ENCODE measurements around the gene DENND6B. TPM values are rescaled to one million over a fixed set of nuclear protein-coding genes. Genes with fewer than 3 reads are reported as not detected.
A peak's percentile ranks its signal among the peaks of the same experiment; 100 is the strongest.

DENND6B gene
- total and polyA plus RNA-seq, 2 of the 13 experiments (the other 11 are each of a cell fraction or from before 2014, with no cell fraction given), result 0.95 to 3.8 TPM

DNA sequence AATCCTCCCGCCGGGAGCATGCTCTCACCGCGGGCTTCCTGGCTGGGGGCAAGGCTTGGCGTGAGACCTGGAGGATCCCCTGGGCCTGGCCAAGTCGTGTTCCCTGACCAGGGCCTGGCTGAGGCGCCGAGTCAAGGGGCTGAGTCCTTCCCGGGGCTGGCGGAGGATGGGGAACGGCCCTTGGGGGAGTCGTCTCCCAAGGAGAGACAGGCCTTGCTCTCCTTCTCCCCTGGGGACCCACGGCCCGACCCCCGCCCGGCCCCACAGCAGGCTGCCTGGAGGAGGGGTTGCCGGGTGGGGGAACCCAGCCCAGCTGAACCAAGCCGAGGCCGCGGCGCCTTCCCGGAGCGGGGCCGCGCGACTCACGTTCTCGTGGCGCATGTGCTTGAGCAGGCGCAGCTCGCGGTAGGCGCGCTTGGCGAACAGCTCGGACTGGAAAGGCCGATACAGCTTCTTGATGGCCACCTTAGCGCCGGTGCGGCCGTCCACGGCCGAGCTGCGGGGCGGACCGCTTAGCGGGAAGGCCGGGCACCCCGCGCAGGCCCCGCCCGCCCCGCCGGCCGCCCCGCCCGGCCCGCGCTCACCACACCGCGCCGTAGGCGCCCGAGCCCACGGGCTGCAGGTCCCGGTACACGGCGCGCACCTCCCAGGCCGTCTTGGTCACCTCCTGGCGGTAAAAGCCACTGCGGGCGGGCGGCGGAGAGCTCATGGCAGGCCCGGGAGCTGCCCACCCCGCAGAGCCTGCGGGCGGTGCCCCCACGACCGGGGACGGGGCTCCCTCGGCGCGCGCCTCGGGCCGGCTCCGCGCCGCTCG, 65.8 kb downstream of the DENND6B start (continued):
- no peak for TF ChIP-seq ZNF329 (CRISPR knock-in tag; IDR thresholded peaks at IDR 0.05; ENCODE audit: low read depth)
- TF ChIP-seq BHLHE40 (IDR thresholded peaks at IDR 0.05; ENCODE audit: low read length), result 0 out of 2 replicates have a peak, but pooled peaks have one; percentile 17
- TF ChIP-seq ZNF775 (CRISPR knock-in tag; IDR thresholded peaks at IDR 0.05; ENCODE audit: borderline replicate concordance), result no peak
- no peak for TF ChIP-seq ZNF24 (IDR thresholded peaks at IDR 0.05)
- TF ChIP-seq, protein P1, sequence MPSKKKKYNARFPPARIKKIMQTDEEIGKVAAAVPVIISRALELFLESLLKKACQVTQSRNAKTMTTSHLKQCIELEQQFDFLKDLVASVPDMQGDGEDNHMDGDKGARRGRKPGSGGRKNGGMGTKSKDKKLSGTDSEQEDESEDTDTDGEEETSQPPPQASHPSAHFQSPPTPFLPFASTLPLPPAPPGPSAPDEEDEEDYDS (CRISPR knock-in tag; IDR thresholded peaks at IDR 0.05), result no peak
- TF ChIP-seq KLF12 (CRISPR knock-in tag; IDR thresholded peaks at IDR 0.05; ENCODE audit: borderline replicate concordance), result no peak
- TF ChIP-seq, protein P2, sequence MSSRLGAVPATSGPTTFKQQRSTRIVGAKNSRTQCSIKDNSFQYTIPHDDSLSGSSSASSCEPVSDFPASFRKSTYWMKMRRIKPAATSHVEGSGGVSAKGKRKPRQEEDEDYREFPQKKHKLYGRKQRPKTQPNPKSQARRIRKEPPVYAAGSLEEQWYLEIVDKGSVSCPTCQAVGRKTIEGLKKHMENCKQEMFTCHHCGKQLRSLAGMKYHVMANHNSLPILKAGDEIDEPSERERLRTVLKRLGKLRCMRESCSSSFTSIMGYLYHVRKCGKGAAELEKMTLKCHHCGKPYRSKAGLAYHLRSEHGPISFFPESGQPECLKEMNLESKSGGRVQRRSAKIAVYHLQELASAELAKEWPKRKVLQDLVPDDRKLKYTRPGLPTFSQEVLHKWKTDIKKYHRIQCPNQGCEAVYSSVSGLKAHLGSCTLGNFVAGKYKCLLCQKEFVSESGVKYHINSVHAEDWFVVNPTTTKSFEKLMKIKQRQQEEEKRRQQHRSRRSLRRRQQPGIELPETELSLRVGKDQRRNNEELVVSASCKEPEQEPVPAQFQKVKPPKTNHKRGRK (CRISPR knock-in tag; IDR thresholded peaks at IDR 0.05), result no peak
- no peak for TF ChIP-seq JDP2 (CRISPR knock-in tag; IDR thresholded peaks at IDR 0.05; ENCODE audit: borderline replicate concordance)
- no peak for TF ChIP-seq ZC3H13 (CRISPR knock-in tag; IDR thresholded peaks at IDR 0.05)
- no peak for TF ChIP-seq RXRA (CRISPR knock-in tag; IDR thresholded peaks at IDR 0.05)
- TF ChIP-seq KDM2A (CRISPR knock-in tag; IDR thresholded peaks at IDR 0.05; ENCODE audit: borderline replicate concordance, low read depth), result peak; percentile 66; the same call in 1 of the 2 replicates
- no peak for TF ChIP-seq ZNF678 (CRISPR knock-in tag; IDR thresholded peaks at IDR 0.05)
- no peak for TF ChIP-seq ZSCAN31 (CRISPR knock-in tag; IDR thresholded peaks at IDR 0.05; ENCODE audit: low read depth)
- peak; percentile 42; the same call in 1 of the 2 replicates for TF ChIP-seq TFDP2 (CRISPR knock-in tag; IDR thresholded peaks at IDR 0.05)
- peak; percentile 75; the same call in 1 of the 2 replicates for TF ChIP-seq NRL (CRISPR knock-in tag; IDR thresholded peaks at IDR 0.05; ENCODE audit: borderline replicate concordance)
- peak; percentile 41; the same call in 1 of the 2 replicates for TF ChIP-seq ATF7-NPFF (CRISPR knock-in tag; IDR thresholded peaks at IDR 0.05; ENCODE audit: low read depth)
- TF ChIP-seq ZNF121 (CRISPR knock-in tag; IDR thresholded peaks at IDR 0.05), result no peak
- TF ChIP-seq, protein P3, sequence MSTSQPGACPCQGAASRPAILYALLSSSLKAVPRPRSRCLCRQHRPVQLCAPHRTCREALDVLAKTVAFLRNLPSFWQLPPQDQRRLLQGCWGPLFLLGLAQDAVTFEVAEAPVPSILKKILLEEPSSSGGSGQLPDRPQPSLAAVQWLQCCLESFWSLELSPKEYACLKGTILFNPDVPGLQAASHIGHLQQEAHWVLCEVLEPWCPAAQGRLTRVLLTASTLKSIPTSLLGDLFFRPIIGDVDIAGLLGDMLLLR (CRISPR knock-in tag; IDR thresholded peaks at IDR 0.05), result no peak
- TF ChIP-seq HDAC2 (CRISPR knock-in tag; IDR thresholded peaks at IDR 0.05), result 0 out of 2 replicates have a peak, but pooled peaks have one; percentile 15
- no peak for TF ChIP-seq CENPT (CRISPR knock-in tag; IDR thresholded peaks at IDR 0.05; ENCODE audit: low read depth)
- TF ChIP-seq ZNF501 (CRISPR knock-in tag; IDR thresholded peaks at IDR 0.05), result 0 out of 2 replicates have a peak, but pooled peaks have one; percentile 21
- TF ChIP-seq ARID3A (IDR thresholded peaks at IDR 0.05; ENCODE audit: low read depth, low read length), result no peak
- TF ChIP-seq LBX2 (CRISPR knock-in tag; IDR thresholded peaks at IDR 0.05; ENCODE audit: borderline replicate concordance), result no peak
- TF ChIP-seq BRD4 (CRISPR knock-in tag; IDR thresholded peaks at IDR 0.05), result no peak

Data from HepG2 (cell line).